GM12891 (cell line): Measurements from ENCODE around the gene GRK6.

Experiments used
- POLR2A ChIP-seq: IDR thresholded peaks from 2 replicates; pipeline ENCODE4 v1.6.1; 2011; ENCODE audit warnings: low read depth, low read length, control low read depth
- POLR2AphosphoS5 ChIP-seq: IDR thresholded peaks from 2 replicates; pipeline ENCODE4 v1.6.1; 2011; ENCODE audit warnings: low read depth, low read length, control low read depth
- TAF1 ChIP-seq: IDR thresholded peaks from 2 replicates; pipeline ENCODE4 v1.6.1; 2011; ENCODE audit warnings: low read depth, low read length, control low read depth

GRCh38 chr5:177455661-177456590 lies 29.4 kb downstream of the GRK6 start:
- TF ChIP-seq POLR2AphosphoS5 (0 out of 2 replicates have a peak, but pooled peaks have one; percentile 8), TAF1 (no peak), POLR2A (peak; percentile 32; the same call in 1 of the 2 replicates)
